OCI-LY3 (cell line): ENCODE data around the gene CLDN24.

Experiments used
- H2AFZ ChIP-seq: fragments of 200-600, 300-600 bp; shearing (Covaris generic); 2 replicates; pipeline ENCODE4 v1.6.0; 2014; ENCODE audit warnings: antibody characterized with exemption, low read depth, low read length
- H3K27ac ChIP-seq: fragments of 200-600, 300-600 bp; sonication (generic); 2 replicates; pipeline ENCODE4 v1.5.1; 2014; ENCODE audit warnings: mild to moderate bottlenecking, low read length, moderate library complexity, mixed read lengths
- H3K27me3 ChIP-seq: fragments of 200-600, 300-600 bp; sonication (generic); 2 replicates; pipeline ENCODE4 v1.6.1; 2014; ENCODE audit warnings: low read depth, low read length, mixed read lengths
- H3K36me3 ChIP-seq: fragments of 200-600, 300-600 bp; sonication (generic); replicated peaks from 2 replicates; pipeline ENCODE3; 2014; ENCODE audit warnings: low read depth, low read length, mixed read lengths
- H3K4me1 ChIP-seq: fragments of 300-600, 200-600 bp; sonication (generic); 2 replicates; pipeline ENCODE4 v1.6.1; 2014; ENCODE audit warnings: low read length, mixed read lengths
- H3K4me2 ChIP-seq: fragments of 200-600, 300-600 bp; sonication (generic); 2 replicates; pipeline ENCODE4 v1.6.1; 2014; ENCODE audit warnings: low read length, mixed read lengths
- H3K4me3 ChIP-seq: fragments of 300-600, 200-600 bp; sonication (generic); 2 replicates; pipeline ENCODE4 v1.5.1; 2014; ENCODE audit warnings: antibody characterized with exemption, mild to moderate bottlenecking, low read length, moderate library complexity
- H3K79me2 ChIP-seq: fragments of 300-600, 200-600 bp; shearing (Covaris generic); 2 replicates; pipeline ENCODE4 v1.6.1; 2014; ENCODE audit warnings: mild to moderate bottlenecking, low read length, mixed read lengths
- H3K9ac ChIP-seq: fragments of 300-600, 200-600 bp; shearing (Covaris generic); 2 replicates; pipeline ENCODE4 v1.6.0; 2014; ENCODE audit warnings: mild to moderate bottlenecking, low read length, moderate library complexity
- H3K9me3 ChIP-seq: fragments of 200-600, 300-600 bp; shearing (Covaris generic); 2 replicates; pipeline ENCODE4 v1.6.1; 2014; ENCODE audit warnings: low read length, mixed read lengths; ENCODE audit not compliant: insufficient read depth
- H4K20me1 ChIP-seq: fragments of 200-600, 300-600 bp; sonication (generic); 2 replicates; pipeline ENCODE4 v1.6.1; 2016; ENCODE audit warnings: low read length, mixed read lengths; ENCODE audit not compliant: insufficient read depth
- CTCF ChIP-seq: fragments of 200-600, 300-600 bp; sonication (generic); IDR thresholded peaks from 2 replicates; pipeline ENCODE4 v1.5.1; 2014; ENCODE audit warnings: antibody characterized with exemption, low read length, low read depth
- EZH2phosphoT487 ChIP-seq: fragments of 200-600 bp; shearing (Covaris generic); IDR thresholded peaks from 2 replicates; pipeline ENCODE4 v1.6.1; 2018; ENCODE audit warnings: antibody characterized with exemption, mixed run types, low read depth

Gene CLDN24

DNA sequence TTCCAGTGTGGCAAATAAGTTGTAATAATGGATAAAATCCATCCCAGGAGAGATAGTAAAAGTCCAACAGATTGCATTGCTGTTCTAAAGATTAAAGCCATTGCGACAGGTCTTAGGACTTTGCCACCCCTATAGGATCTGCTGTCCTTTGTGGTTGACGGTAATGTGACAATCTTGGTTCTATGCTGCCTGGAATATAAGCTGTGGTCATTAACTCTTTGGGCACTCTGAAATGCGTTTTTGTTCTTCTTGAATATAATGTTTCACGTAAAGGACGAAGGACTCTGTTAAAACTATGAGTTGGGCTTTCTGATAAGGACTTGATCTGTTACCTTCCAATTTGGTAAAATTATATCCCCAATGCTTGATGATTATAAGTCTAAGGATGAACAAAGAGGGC, at the start of gene CLDN24:
CLDN24 (minus strand) TSS at position 101 of the 400 bp plus-strand sequence; CDS start at position 101, 0 bp downstream.
- Histone ChIP-seq H3K4me1 (peaks cover 3% of the 10 kb centered on the region; the same call in 1 of the 2 replicates), H3K36me3 (peaks cover 3% of the 10 kb centered on the region), H3K27ac (no peak within 1 kb of the TSS), H3K4me2 (no peak within 1 kb of the TSS), H3K4me3 (no peak within 1 kb of the TSS), H4K20me1 (no peaks in the 10 kb centered on the region), H3K27me3 (no peaks in the 10 kb centered on the region), H3K9me3 (no peaks in the 10 kb centered on the region; the same call in 1 of the 2 replicates), H3K79me2 (no peaks in the 10 kb centered on the region), H3K9ac (no peak within 1 kb of the TSS), H2AFZ (no peak within 1 kb of the TSS)
- TF ChIP-seq EZH2phosphoT487: no peak
- no peak for TF ChIP-seq CTCF

DNA sequence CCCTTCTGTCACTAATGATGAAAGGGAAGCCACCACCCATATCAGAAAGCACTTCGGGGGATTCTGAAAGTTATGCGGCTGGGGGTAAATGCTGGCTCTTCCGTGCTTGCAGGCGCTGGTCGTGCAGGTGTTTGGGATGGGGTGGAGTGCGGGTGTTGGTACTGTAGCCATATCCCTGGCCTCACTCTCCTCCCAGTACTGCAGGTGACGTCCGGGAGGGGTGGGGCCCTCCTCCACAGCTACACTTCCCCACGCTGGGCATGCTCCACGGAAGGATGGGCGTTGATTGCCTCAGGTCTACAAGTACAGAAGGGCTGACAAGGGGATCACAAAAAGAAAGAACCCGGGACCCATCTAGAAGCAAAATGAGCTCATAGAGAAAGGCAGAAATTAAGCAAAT, 48.6 kb upstream of the CLDN24 start:
- no peaks in the 10 kb centered on the region for H3K36me3 ChIP-seq
- no peak overlapping the region for H3K4me3 ChIP-seq
- H4K20me1 ChIP-seq: no peaks in the 10 kb centered on the region
- H3K9me3 ChIP-seq: 0 out of 2 replicates have a peak, but pooled peaks cover 4% of the 10 kb centered on the region
- H3K27me3 ChIP-seq: no peaks in the 10 kb centered on the region
- peaks cover 15% of the 10 kb centered on the region for H3K4me1 ChIP-seq
- TF ChIP-seq EZH2phosphoT487 (no peak), CTCF (no peak)
- no peak overlapping the region for H3K4me2 ChIP-seq
- H3K9ac ChIP-seq: no peak overlapping the region
- H3K27ac ChIP-seq: no peak overlapping the region
- H2AFZ ChIP-seq: no peak overlapping the region
- no peaks in the 10 kb centered on the region for H3K79me2 ChIP-seq

DNA sequence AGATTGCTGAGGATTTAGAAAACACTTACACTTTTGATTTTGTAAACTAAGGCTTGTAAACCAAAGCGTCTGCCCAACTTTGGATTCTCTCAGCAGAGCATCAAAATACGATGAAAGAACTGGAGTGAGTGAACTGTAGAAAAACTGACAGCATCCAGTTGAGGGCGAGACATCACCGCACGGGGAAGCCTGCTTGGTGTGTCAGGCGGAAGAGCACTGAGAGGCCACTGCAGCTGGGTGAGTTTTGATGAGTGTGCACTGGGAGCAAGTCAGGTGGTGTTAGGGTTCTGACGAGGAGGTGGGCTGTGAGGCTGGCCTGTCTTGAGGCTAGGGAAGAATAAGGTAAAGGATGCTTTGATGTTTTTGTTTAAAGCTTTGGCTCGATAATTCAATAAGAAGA, 46.8 kb upstream of the CLDN24 start:
- H3K9ac ChIP-seq: peak overlapping the region; percentile 14; the same call in 1 of the 2 replicates
- H3K4me2 ChIP-seq: peak overlapping the region; percentile 92

More for the DNA sequence above, 46.8 kb upstream of the CLDN24 start:
- no peak overlapping the region for H3K27ac ChIP-seq
- H3K4me3 ChIP-seq: peak overlapping the region; percentile 73
- TF ChIP-seq EZH2phosphoT487: no peak
- no peak for TF ChIP-seq CTCF
- 0 out of 2 replicates have a peak, but pooled peaks cover 4% of the 10 kb centered on the region for H3K9me3 ChIP-seq
- H2AFZ ChIP-seq: peak overlapping the region; percentile 92
- no peaks in the 10 kb centered on the region for H4K20me1 ChIP-seq
- H3K36me3 ChIP-seq: no peaks in the 10 kb centered on the region
- peaks cover 23% of the 10 kb centered on the region for H3K4me1 ChIP-seq
- H3K27me3 ChIP-seq: no peaks in the 10 kb centered on the region
- no peaks in the 10 kb centered on the region for H3K79me2 ChIP-seq
